ENCODE measurements around the gene NEU3. TPM values are rescaled to one million over a fixed set of nuclear protein-coding genes. Genes with fewer than 3 reads are reported as not detected.
"Not testable (repeated sequence)": the region's sequence is repeated elsewhere in the genome, so short reads cannot be mapped to it uniquely, and the experiment has no call there.

Gene NEU3
- total RNA-seq, 1 donor from 2014 or later = 9.7 TPM

- H4K20me1 ChIP-seq (ENCODE audit: insufficient read depth, low read length) = no peaks in the 10 kb centered on the region
- Mint-ChIP-seq H3K27me3 (ENCODE audit: low read depth, unreplicated experiment) (no peaks in the 10 kb centered on the region), H3K4me3 (ENCODE audit: unreplicated experiment) (no peak overlapping the region), H3K4me1 (ENCODE audit: low read depth, unreplicated experiment) (peaks cover 3% of the 10 kb centered on the region), H3K27ac (ENCODE audit: unreplicated experiment) (no peak overlapping the region), H3K36me3 (ENCODE audit: low read depth, unreplicated experiment) (peaks cover 24% of the 10 kb centered on the region), H3K9me3 (ENCODE audit: unreplicated experiment) (peaks cover 18% of the 10 kb centered on the region)
- peak; percentile 76 for DNase-seq (ENCODE audit: low read depth)
- H3K36me3 ChIP-seq (ENCODE audit: insufficient read depth, low read length) = no peaks in the 10 kb centered on the region
- FAIRE-seq = no peak
- TF ChIP-seq, protein P1, sequence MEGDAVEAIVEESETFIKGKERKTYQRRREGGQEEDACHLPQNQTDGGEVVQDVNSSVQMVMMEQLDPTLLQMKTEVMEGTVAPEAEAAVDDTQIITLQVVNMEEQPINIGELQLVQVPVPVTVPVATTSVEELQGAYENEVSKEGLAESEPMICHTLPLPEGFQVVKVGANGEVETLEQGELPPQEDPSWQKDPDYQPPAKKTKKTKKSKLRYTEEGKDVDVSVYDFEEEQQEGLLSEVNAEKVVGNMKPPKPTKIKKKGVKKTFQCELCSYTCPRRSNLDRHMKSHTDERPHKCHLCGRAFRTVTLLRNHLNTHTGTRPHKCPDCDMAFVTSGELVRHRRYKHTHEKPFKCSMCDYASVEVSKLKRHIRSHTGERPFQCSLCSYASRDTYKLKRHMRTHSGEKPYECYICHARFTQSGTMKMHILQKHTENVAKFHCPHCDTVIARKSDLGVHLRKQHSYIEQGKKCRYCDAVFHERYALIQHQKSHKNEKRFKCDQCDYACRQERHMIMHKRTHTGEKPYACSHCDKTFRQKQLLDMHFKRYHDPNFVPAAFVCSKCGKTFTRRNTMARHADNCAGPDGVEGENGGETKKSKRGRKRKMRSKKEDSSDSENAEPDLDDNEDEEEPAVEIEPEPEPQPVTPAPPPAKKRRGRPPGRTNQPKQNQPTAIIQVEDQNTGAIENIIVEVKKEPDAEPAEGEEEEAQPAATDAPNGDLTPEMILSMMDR (IDR thresholded peaks at IDR 0.05; ENCODE audit: insufficient read depth, low read depth, low read length) = no peak
- TF ChIP-seq EZH2 (IDR thresholded peaks at IDR 0.05; ENCODE audit: insufficient read depth, low read length) = no peak
- H3K27me3 ChIP-seq (ENCODE audit: insufficient read depth, low read length) = no peaks in the 10 kb centered on the region
- H3K79me2 ChIP-seq (ENCODE audit: insufficient read depth, low read length) = no peaks in the 10 kb centered on the region
- no peak overlapping the region for H3K4me2 ChIP-seq (ENCODE audit: low read length)
- no peak overlapping the region for H3K4me3 ChIP-seq (ENCODE audit: insufficient read depth, low read depth, low read length)
- peaks cover 2% of the 10 kb centered on the region for H3K4me1 ChIP-seq (ENCODE audit: insufficient read depth, low read length)
- no peaks in the 10 kb centered on the region for H3K9me3 ChIP-seq (ENCODE audit: insufficient read depth, low read depth, low read length)
- no peak overlapping the region for H3K9ac ChIP-seq (ENCODE audit: low read length)
- no peak overlapping the region for H3K27ac ChIP-seq (ENCODE audit: low read depth, low read length)
- H2AFZ ChIP-seq (ENCODE audit: low read depth, low read length) = no peak overlapping the region
Observed at GRCh38 chr11:75014129-75014528, 25.4 kb downstream of the NEU3 start.

GRCh38 chr11:75019200-75019599 is 30.5 kb downstream of the NEU3 start:
- not testable (repeated sequence) for H2AFZ ChIP-seq (ENCODE audit: low read depth, low read length); FAIRE-seq; H3K4me1 Mint-ChIP-seq (ENCODE audit: low read depth, unreplicated experiment); H3K9ac ChIP-seq (ENCODE audit: low read length); H4K20me1 ChIP-seq (ENCODE audit: insufficient read depth, low read length); H3K36me3 ChIP-seq (ENCODE audit: insufficient read depth, low read length); H3K27me3 Mint-ChIP-seq (ENCODE audit: low read depth, unreplicated experiment); H3K4me2 ChIP-seq (ENCODE audit: low read length); DNase-seq (ENCODE audit: low read depth); H3K27ac Mint-ChIP-seq (ENCODE audit: unreplicated experiment); H3K27ac ChIP-seq (ENCODE audit: low read depth, low read length); H3K9me3 ChIP-seq (ENCODE audit: insufficient read depth, low read depth, low read length); H3K27me3 ChIP-seq (ENCODE audit: insufficient read depth, low read length); H3K79me2 ChIP-seq (ENCODE audit: insufficient read depth, low read length); H3K4me1 ChIP-seq (ENCODE audit: insufficient read depth, low read length); H3K4me3 Mint-ChIP-seq (ENCODE audit: unreplicated experiment); H3K4me3 ChIP-seq (ENCODE audit: insufficient read depth, low read depth, low read length)
- Mint-ChIP-seq H3K36me3 (ENCODE audit: low read depth, unreplicated experiment) (peaks cover 16% of the 10 kb centered on the region), H3K9me3 (ENCODE audit: unreplicated experiment) (peaks cover 22% of the 10 kb centered on the region)

- not testable (repeated sequence) for H3K27me3 ChIP-seq (ENCODE audit: insufficient read depth, low read length); H3K9me3 ChIP-seq (ENCODE audit: insufficient read depth, low read depth, low read length); H4K20me1 ChIP-seq (ENCODE audit: insufficient read depth, low read length); DNase-seq (ENCODE audit: low read depth); H2AFZ ChIP-seq (ENCODE audit: low read depth, low read length); H3K4me3 Mint-ChIP-seq (ENCODE audit: unreplicated experiment); H3K27ac Mint-ChIP-seq (ENCODE audit: unreplicated experiment); H3K27ac ChIP-seq (ENCODE audit: low read depth, low read length); H3K9ac ChIP-seq (ENCODE audit: low read length); H3K27me3 Mint-ChIP-seq (ENCODE audit: low read depth, unreplicated experiment); H3K4me1 ChIP-seq (ENCODE audit: insufficient read depth, low read length); H3K79me2 ChIP-seq (ENCODE audit: insufficient read depth, low read length); H3K4me2 ChIP-seq (ENCODE audit: low read length); H3K4me3 ChIP-seq (ENCODE audit: insufficient read depth, low read depth, low read length); FAIRE-seq; H3K36me3 ChIP-seq (ENCODE audit: insufficient read depth, low read length); H3K4me1 Mint-ChIP-seq (ENCODE audit: low read depth, unreplicated experiment)
- Mint-ChIP-seq H3K36me3 (ENCODE audit: low read depth, unreplicated experiment) (peaks cover 16% of the 10 kb centered on the region), H3K9me3 (ENCODE audit: unreplicated experiment) (peaks cover 22% of the 10 kb centered on the region)
Observed at GRCh38 chr11:75020328-75020727, 31.6 kb downstream of the NEU3 start.

DNA sequence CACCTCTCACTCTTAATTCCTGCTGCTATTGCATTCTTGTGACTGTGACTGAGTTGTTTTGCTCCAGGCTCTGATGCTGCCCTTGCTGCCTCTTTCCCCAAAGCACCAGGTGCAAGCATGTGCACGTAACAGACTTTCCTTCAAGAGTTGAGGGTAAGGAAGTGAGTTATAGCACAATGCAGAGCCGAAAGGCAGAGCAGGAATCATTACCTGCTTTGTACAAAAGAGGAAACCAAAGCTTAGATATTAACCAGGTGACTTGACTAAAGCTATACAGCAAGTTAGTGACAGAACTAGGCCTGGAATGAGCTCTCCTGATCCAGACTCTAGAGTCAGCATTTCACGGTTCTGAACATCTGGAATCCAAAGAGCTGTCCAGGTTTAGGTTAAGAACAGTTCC is 33.6 kb downstream of the NEU3 start:
- no peaks in the 10 kb centered on the region for H3K27me3 ChIP-seq (ENCODE audit: insufficient read depth, low read length)
- no peak overlapping the region for H3K9ac ChIP-seq (ENCODE audit: low read length)
- no peaks in the 10 kb centered on the region for H3K79me2 ChIP-seq (ENCODE audit: insufficient read depth, low read length)
- Mint-ChIP-seq H3K27ac (ENCODE audit: unreplicated experiment) (no peak overlapping the region), H3K4me1 (ENCODE audit: low read depth, unreplicated experiment) (peaks cover 5% of the 10 kb centered on the region), H3K36me3 (ENCODE audit: low read depth, unreplicated experiment) (peaks cover 8% of the 10 kb centered on the region), H3K9me3 (ENCODE audit: unreplicated experiment) (peaks cover 19% of the 10 kb centered on the region), H3K4me3 (ENCODE audit: unreplicated experiment) (no peak overlapping the region), H3K27me3 (ENCODE audit: low read depth, unreplicated experiment) (peaks cover 4% of the 10 kb centered on the region)
- no peaks in the 10 kb centered on the region for H4K20me1 ChIP-seq (ENCODE audit: insufficient read depth, low read length)
- no peaks in the 10 kb centered on the region for H3K36me3 ChIP-seq (ENCODE audit: insufficient read depth, low read length)
- H3K4me3 ChIP-seq (ENCODE audit: insufficient read depth, low read depth, low read length) = no peak overlapping the region
- no peak for DNase-seq (ENCODE audit: low read depth)
- H3K9me3 ChIP-seq (ENCODE audit: insufficient read depth, low read depth, low read length) = no peaks in the 10 kb centered on the region
- no peak overlapping the region for H3K4me2 ChIP-seq (ENCODE audit: low read length)
- H3K27ac ChIP-seq (ENCODE audit: low read depth, low read length) = no peak overlapping the region
- H3K4me1 ChIP-seq (ENCODE audit: insufficient read depth, low read length) = no peaks in the 10 kb centered on the region
- FAIRE-seq = no peak
- H2AFZ ChIP-seq (ENCODE audit: low read depth, low read length) = no peak overlapping the region
- no peak for TF ChIP-seq EZH2 (IDR thresholded peaks at IDR 0.05; ENCODE audit: insufficient read depth, low read length)
- TF ChIP-seq, protein P1 (IDR thresholded peaks at IDR 0.05; ENCODE audit: insufficient read depth, low read depth, low read length) = no peak

All from astrocyte (in vitro differentiated cells and primary cell).